Astrocyte of the spinal cord (primary cell): ENCODE results near the gene PLVAP.
"Not testable (repeated sequence)": the region's sequence is repeated elsewhere in the genome, so short reads cannot be mapped to it uniquely, and the experiment has no call there.

Experiments used
- DNase-seq: peaks from one replicate; pipeline ENCODE4 v3.0.0; 2011; ENCODE audit warnings: low read depth, low spot score
- H3K4me3 ChIP-seq: 2 replicates; pipeline ENCODE4 v1.5.1; 2011; ENCODE audit warnings: low read depth, mild to moderate bottlenecking, low read length, moderate library complexity
- CTCF ChIP-seq: IDR thresholded peaks from 2 replicates; pipeline ENCODE4 v1.5.1; 2012; ENCODE audit warnings: low read depth, mild to moderate bottlenecking, low read length, inconsistent platforms
- in situ Hi-C: cut with HindIII; loops from 2 replicates; pipeline ENCODE4 v1.10.0; 2017; ENCODE audit warnings: low sequenced_read_pairs

Gene PLVAP

GRCh38 chr19:17378271-17378670, 1.1 kb upstream of the PLVAP start:
- no peak for TF ChIP-seq CTCF
- in situ Hi-C loops = no loop called here
- DNase-seq = no peak
- no peak overlapping the region for H3K4me3 ChIP-seq

GRCh38 chr19:17370026-17370587, 7.0 kb downstream of the PLVAP start:
- H3K4me3 ChIP-seq = no peak overlapping the region
- DNase-seq = no peak
- TF ChIP-seq CTCF = no peak
- in situ Hi-C loops = no loop called here

GRCh38 chr19:17365361-17365760, 11.8 kb downstream of the PLVAP start:
- no peak for DNase-seq
- in situ Hi-C loops = no loop called here
- no peak for TF ChIP-seq CTCF
- H3K4me3 ChIP-seq = no peak overlapping the region

- DNase-seq, H3K4me3 ChIP-seq, in situ Hi-C loops: not testable (repeated sequence)
Measured at GRCh38 chr19:17363852-17364605, 13.1 kb downstream of the PLVAP start.

GRCh38 chr19:17359905-17360800, 17.0 kb downstream of the PLVAP start:
- in situ Hi-C loops = no loop called here
- no peak for DNase-seq

GRCh38 chr19:17358395-17358794, 18.7 kb downstream of the PLVAP start:
- TF ChIP-seq CTCF = no peak
- in situ Hi-C loops = no loop called here
- H3K4me3 ChIP-seq = no peak overlapping the region
- DNase-seq = peak; percentile 69

More at GRCh38 chr19:17359905-17360800, 17.0 kb downstream of the PLVAP start:
- TF ChIP-seq CTCF = no peak
- no peak overlapping the region for H3K4me3 ChIP-seq
